HG03103 (cell line): Measurements from ENCODE around the gene DOC2B.
A peak's percentile ranks its signal among the peaks of the same experiment; 100 is the strongest.
"Not testable (repeated sequence)": the region's sequence is repeated elsewhere in the genome, so short reads cannot be mapped to it uniquely, and the experiment has no call there.

ENCODE experiments used
- ATAC-seq: cut with Tn5 transposase; IDR thresholded peaks from one replicate; pipeline ENCODE4 v1.9.1; 2021; ENCODE audit warnings: low read depth; ENCODE audit not compliant: unreplicated experiment

Gene DOC2B

GRCh38 chr17:148757-149156 lies 32.7 kb downstream of the DOC2B start:
- no peak for ATAC-seq

GRCh38 chr17:147796-148740 lies 33.4 kb downstream of the DOC2B start:
- ATAC-seq, result no peak

DNA sequence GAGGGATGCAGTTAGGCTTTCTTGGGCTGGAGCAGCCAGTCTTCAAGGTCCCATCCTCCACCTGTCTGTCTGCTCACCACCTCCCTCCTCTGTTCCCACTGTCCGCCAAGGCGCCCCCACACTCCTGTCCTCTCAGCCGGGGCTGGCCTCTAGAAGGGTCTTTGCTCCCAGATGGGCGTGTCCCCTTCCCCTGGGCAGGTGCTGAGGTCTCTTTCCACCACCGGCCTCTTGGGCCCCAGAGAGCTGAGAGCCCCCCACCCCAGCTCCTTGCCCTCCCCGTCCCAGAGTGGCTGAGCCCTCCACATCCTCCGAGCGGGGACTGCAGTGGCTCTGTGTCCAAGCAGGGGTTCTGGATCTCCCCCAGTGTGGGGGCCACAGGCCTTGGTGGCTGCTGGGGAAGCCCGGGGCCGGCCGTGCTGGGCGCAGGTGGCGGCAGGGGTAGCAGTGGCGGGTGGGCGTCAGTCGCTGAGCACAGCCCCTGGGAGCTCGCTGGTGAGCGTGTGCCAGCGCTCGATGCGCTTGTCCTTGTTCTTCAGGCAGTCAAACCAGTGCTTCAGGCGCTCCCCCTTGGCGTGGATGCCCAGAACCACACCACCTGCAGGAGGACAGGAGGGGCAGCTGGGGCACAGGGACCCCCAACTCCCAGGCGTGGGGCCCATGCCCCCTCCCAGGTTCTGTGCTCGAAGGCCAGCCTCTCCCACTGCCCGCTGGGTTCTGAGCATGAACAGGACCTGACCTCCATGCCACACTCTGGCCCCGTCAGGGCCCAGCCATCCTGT lies 34.3 kb downstream of the DOC2B start:
- ATAC-seq, result no peak

- ATAC-seq, result no peak
Measured at GRCh38 chr17:146546-146945, 34.9 kb downstream of the DOC2B start.

GRCh38 chr17:145671-146541 lies 35.5 kb downstream of the DOC2B start:
- ATAC-seq, result no peak

DNA sequence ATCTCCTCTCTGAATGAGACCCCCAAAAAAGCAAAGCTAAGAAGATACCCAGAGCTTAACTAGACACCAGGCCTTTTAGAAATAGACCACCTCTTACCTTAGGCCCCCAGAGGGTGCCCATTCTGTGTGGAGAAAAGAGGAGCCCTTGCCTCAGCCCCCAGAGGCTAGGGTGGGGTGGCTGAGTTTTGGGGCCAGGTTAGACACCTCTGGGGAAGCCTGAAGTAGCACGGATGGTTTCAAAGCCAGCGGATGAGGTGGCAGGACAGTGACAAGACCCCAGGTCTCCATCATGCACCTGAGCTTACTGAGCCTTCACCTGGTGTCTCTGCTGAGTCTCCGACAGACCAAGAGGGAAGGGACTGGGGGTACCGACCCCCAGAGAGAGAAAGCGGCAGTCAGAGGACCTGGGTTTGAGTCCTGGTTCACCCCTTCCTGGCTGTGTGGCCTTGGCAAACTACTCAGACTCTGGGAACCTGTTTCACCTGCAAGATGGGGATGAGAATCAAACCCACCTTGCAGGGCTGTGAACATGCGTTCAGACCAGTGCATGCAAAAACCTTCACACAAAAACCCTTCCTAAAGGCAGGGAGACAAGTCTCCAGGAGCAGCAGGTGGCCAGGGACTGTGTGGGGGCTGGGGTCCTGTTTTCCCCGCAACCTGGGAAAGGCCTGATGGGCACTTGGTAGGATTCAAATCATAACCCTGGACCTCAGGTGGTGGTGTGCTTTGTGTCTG lies 36.3 kb downstream of the DOC2B start:
- no peak for ATAC-seq

DNA sequence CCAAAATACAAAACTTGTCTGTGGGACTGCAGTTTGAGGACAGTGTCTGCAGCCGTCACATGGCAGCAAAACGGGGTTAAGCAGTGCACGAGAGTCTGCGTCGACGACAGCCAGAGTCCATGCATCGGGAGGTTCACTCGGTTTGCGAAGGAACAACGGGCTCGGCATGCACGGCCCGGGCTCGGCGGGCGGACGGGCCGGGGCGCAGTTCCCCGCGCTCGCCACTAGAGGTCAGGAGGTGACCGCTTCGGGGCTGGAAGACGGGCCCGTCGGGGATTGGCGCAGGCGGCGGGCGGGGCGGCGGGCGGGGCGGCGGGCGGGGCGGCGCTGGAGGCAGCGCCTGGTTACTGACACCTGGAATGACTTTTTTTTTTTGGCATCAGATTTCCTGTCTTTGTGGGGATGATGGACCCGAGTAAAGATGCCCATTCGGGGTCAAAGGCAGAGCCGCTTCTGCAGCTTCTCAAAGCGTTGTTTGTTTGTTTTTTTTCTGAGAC lies 37.6 kb downstream of the DOC2B start:
- ATAC-seq, result no peak

GRCh38 chr17:142876-143784 lies 38.3 kb downstream of the DOC2B start:
- ATAC-seq, result no peak

- ATAC-seq, result no peak
Measured at GRCh38 chr17:142102-142661, 39.3 kb downstream of the DOC2B start.

GRCh38 chr17:139401-140205 lies 41.8 kb downstream of the DOC2B start:
- not testable (repeated sequence) for ATAC-seq

- not testable (repeated sequence) for ATAC-seq
Measured at GRCh38 chr17:137166-137807, 44.2 kb downstream of the DOC2B start, which contains the start of gene SCGB1C2. TSS of gene SCGB1C2 (plus strand) at chr17:137569. CDS start at chr17:137591, 22 bp downstream.

DNA sequence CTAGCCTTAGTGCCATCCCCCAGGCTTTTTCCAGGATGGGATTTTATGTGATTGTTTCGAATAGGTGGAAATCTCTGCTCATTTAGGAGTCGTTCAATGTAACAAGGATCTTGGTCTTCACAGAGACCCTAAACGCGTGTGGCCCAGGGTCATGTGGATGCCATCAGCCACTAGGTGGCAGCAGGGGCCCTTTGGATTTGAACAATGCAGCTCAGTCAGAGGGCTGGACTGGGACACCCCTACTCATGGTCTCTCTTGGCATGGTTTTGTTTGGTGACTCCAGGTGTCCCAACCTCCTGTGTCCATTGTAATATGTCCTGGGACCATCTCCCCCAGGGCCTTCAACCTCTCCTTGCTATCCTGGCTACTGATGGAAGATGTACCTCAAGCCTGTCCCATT lies 44.9 kb downstream of the DOC2B start:
- not testable (repeated sequence) for ATAC-seq

DNA sequence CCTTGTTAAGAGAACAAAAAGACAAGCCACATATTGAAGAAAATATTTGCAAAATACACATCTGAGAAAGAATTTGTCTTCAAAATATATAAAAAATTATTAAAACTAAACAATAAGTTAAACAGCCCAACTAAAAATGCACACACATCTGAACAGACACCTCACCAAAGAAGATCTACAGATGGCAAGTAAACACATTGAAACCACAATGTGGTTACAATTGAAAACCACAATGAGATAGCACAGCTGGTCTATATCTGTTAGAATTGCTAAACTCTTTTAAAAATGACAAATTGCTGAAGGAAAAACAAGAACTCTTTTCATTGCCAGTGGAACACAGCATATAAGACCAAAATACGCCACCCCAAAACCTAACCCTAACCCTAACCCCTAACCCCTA lies 45.6 kb downstream of the DOC2B start:
- ATAC-seq, result not testable (repeated sequence)

DNA sequence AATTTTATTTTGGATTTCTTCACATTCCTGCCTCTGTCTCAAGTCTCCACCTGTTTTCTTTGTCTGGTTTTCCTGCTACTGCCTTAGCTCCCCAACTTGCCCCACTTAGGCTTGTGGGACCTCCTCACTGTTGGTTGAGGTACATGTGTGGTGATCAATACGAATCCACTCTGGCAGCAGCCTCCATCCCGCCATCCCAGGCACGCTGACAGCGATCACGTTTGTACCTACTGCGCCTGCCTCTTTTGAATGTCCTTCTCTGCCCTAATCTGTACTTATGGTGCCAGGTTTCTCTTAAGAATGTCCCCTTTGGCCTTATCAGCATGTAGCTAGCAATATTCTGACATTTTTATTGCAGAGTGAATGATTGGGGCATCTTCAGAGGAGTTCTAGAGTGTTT lies 46.4 kb downstream of the DOC2B start:
- not testable (repeated sequence) for ATAC-seq

- ATAC-seq, result peak; percentile 70
Measured at GRCh38 chr17:134332-134785, 47.1 kb downstream of the DOC2B start.

- not testable (repeated sequence) for ATAC-seq
Measured at GRCh38 chr17:133932-134331, 47.5 kb downstream of the DOC2B start.
